ENCODE results near the gene RAD51B.

DNA sequence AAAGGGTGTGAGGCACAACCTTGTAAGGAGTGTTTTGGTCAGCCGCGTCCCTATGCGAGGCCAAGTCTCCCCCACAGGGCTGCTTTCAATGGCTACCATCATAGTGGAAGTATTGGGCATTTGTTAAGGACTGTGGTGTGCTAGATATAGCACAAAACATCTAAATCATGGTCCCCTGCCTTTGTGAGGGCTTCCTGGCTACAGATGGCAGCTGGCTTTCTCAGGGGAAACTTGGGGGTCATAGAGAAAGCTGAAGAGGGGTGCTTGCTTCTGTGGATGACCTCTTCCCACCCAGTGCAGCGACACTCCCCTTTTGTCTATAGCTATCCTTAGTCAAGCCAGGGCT, 657.5 kb downstream of the RAD51B start:
- TF ChIP-seq YY1 (IDR thresholded peaks at IDR 0.05; ENCODE audit: extremely low read depth, insufficient replicate concordance, low read depth, low read length) (no peak), POLR2A (IDR thresholded peaks at IDR 0.05; ENCODE audit: borderline replicate concordance, extremely low read depth, insufficient read depth, insufficient read length) (no peak), EZH2 (IDR thresholded peaks at IDR 0.05) (no peak), POLR2AphosphoS5 (IDR thresholded peaks at IDR 0.05; ENCODE audit: low read depth, low read length) (no peak), RAD21 (IDR thresholded peaks at IDR 0.05; ENCODE audit: low read depth) (no peak), ZFX (IDR thresholded peaks at IDR 0.05) (no peak), JUND (IDR thresholded peaks at IDR 0.05) (no peak), SIN3A (IDR thresholded peaks at IDR 0.05; ENCODE audit: low read depth) (no peak), SRF (IDR thresholded peaks at IDR 0.05; ENCODE audit: low read depth) (no peak), ELF1 (IDR thresholded peaks at IDR 0.05; ENCODE audit: borderline replicate concordance, low read depth) (no peak)
- TF ChIP-seq, protein P1, sequence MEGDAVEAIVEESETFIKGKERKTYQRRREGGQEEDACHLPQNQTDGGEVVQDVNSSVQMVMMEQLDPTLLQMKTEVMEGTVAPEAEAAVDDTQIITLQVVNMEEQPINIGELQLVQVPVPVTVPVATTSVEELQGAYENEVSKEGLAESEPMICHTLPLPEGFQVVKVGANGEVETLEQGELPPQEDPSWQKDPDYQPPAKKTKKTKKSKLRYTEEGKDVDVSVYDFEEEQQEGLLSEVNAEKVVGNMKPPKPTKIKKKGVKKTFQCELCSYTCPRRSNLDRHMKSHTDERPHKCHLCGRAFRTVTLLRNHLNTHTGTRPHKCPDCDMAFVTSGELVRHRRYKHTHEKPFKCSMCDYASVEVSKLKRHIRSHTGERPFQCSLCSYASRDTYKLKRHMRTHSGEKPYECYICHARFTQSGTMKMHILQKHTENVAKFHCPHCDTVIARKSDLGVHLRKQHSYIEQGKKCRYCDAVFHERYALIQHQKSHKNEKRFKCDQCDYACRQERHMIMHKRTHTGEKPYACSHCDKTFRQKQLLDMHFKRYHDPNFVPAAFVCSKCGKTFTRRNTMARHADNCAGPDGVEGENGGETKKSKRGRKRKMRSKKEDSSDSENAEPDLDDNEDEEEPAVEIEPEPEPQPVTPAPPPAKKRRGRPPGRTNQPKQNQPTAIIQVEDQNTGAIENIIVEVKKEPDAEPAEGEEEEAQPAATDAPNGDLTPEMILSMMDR (IDR thresholded peaks at IDR 0.05 in 2 of 3, conservative IDR thresholded peaks at IDR 0.05 in 1 of 3; ENCODE audit: borderline replicate concordance in 1 of 3, insufficient read depth in 1 of 3, low read depth in 2 of 3, low read length in 2 of 3): no peak
- TF ChIP-seq, protein P2, sequence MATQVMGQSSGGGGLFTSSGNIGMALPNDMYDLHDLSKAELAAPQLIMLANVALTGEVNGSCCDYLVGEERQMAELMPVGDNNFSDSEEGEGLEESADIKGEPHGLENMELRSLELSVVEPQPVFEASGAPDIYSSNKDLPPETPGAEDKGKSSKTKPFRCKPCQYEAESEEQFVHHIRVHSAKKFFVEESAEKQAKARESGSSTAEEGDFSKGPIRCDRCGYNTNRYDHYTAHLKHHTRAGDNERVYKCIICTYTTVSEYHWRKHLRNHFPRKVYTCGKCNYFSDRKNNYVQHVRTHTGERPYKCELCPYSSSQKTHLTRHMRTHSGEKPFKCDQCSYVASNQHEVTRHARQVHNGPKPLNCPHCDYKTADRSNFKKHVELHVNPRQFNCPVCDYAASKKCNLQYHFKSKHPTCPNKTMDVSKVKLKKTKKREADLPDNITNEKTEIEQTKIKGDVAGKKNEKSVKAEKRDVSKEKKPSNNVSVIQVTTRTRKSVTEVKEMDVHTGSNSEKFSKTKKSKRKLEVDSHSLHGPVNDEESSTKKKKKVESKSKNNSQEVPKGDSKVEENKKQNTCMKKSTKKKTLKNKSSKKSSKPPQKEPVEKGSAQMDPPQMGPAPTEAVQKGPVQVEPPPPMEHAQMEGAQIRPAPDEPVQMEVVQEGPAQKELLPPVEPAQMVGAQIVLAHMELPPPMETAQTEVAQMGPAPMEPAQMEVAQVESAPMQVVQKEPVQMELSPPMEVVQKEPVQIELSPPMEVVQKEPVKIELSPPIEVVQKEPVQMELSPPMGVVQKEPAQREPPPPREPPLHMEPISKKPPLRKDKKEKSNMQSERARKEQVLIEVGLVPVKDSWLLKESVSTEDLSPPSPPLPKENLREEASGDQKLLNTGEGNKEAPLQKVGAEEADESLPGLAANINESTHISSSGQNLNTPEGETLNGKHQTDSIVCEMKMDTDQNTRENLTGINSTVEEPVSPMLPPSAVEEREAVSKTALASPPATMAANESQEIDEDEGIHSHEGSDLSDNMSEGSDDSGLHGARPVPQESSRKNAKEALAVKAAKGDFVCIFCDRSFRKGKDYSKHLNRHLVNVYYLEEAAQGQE (IDR thresholded peaks at IDR 0.05; ENCODE audit: low read depth): no peak
- TF ChIP-seq, protein P3, sequence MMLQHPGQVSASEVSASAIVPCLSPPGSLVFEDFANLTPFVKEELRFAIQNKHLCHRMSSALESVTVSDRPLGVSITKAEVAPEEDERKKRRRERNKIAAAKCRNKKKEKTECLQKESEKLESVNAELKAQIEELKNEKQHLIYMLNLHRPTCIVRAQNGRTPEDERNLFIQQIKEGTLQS (IDR thresholded peaks at IDR 0.05): no peak

All from HCT116 (cell line).